ENCODE results near the gene COPS7A. TPM values are rescaled to one million over a fixed set of nuclear protein-coding genes. Genes with fewer than 3 reads are reported as not detected.

COPS7A gene
- total RNA-seq, 1 donor from 2014 or later = 57.5 TPM

Other genes with a start within 250 kb of the COPS7A start
- 116 TPM for gene MRPL51, start 230.8 kb upstream of the COPS7A start, total RNA-seq
- 12.8 TPM for gene NCAPD2, start 229.9 kb upstream of the COPS7A start, total RNA-seq
- 1,402 TPM for gene GAPDH, start 189.5 kb upstream of the COPS7A start, total RNA-seq
- gene IFFO1, start 168.0 kb upstream of the COPS7A start, total RNA-seq = 22.5 TPM
- gene NOP2, start 155.8 kb upstream of the COPS7A start, total RNA-seq = 56.0 TPM
- gene CHD4, start 116.7 kb upstream of the COPS7A start, total RNA-seq = 218 TPM
- gene LPAR5, start 88.1 kb upstream of the COPS7A start, total RNA-seq = 2.5 TPM
- 2.5 TPM for gene ACRBP, start 76.6 kb upstream of the COPS7A start, total RNA-seq
- 16.7 TPM for gene ING4, start 60.9 kb upstream of the COPS7A start, total RNA-seq
- 39.3 TPM for gene ZNF384, start 34.7 kb upstream of the COPS7A start, total RNA-seq
- gene PIANP, start 23.2 kb upstream of the COPS7A start, total RNA-seq = 0.16 TPM
- gene MLF2, start 29.1 kb downstream of the COPS7A start, total RNA-seq = 145 TPM
- gene PTMS, start 42.3 kb downstream of the COPS7A start, total RNA-seq = 161 TPM
- gene LAG3, start 48.5 kb downstream of the COPS7A start, total RNA-seq = 1.3 TPM
- gene CD4, start 65.5 kb downstream of the COPS7A start, total RNA-seq = 31.3 TPM
- gene GPR162, start 97.8 kb downstream of the COPS7A start, total RNA-seq = 7.0 TPM
- gene P3H3, start 104.4 kb downstream of the COPS7A start, total RNA-seq = 11.1 TPM
- 1.2 TPM for gene GNB3, start 116.9 kb downstream of the COPS7A start, total RNA-seq
- gene CDCA3, start 127.2 kb downstream of the COPS7A start, total RNA-seq = 0.16 TPM
- gene USP5, start 128.1 kb downstream of the COPS7A start, total RNA-seq = 74.8 TPM
- gene TPI1, start 143.5 kb downstream of the COPS7A start, total RNA-seq = 383 TPM
- gene SPSB2, start 149.3 kb downstream of the COPS7A start, total RNA-seq = 4.6 TPM
- gene LRRC23, start 180.8 kb downstream of the COPS7A start, total RNA-seq = 4.2 TPM
- 5.3 TPM for gene ENO2, start 190.5 kb downstream of the COPS7A start, total RNA-seq
- 148 TPM for gene ATN1, start 203.9 kb downstream of the COPS7A start, total RNA-seq
- gene RNU7-1, start 219.8 kb downstream of the COPS7A start, total RNA-seq = not detected
- gene C12orf57, start 220.0 kb downstream of the COPS7A start, total RNA-seq = 125 TPM
- 47.2 TPM for gene PTPN6, start 227.3 kb downstream of the COPS7A start, total RNA-seq
- 143 TPM for gene PHB2, start 246.6 kb downstream of the COPS7A start, total RNA-seq
- 44.3 TPM for gene EMG1, start 246.9 kb downstream of the COPS7A start, total RNA-seq

Data from mesenteric fat pad (tissue), 1 donor.